HCT116 (cell line): ENCODE results near the gene RAB27B. TPM values are rescaled to one million over a fixed set of nuclear protein-coding genes. Genes with fewer than 3 reads are reported as not detected.

Experiments
- ATAC-seq: fragments of 200-7000 bp; cut with Tn5 transposase; 2 replicates; pipeline ENCODE4 v1.9.1; 2020; ENCODE audit warnings: mild to moderate bottlenecking, moderate library complexity
- BruUV-seq: library from RNA; stranded (reverse); fragments of 400-500 nt; replicated peaks from 2 replicates; lab custom pipeline; 2021; lab: Mats Ljungman, UMichigan
- CTCF ChIA-PET: fragments of 300-600 bp; sonication (Branson Sonifier 250); formaldehyde crosslinking; loops from one replicate; lab custom pipeline; 2021; ENCODE audit warnings: antibody characterized with exemption; lab: Charles Lee
- POLR2A ChIA-PET: fragments of 300-600, 350-600 bp; sonication (Branson Sonifier 250); formaldehyde crosslinking; loops from one replicate; lab custom pipeline; 2021; ENCODE audit warnings: antibody characterized with exemption; lab: Charles Lee
- RAD21 ChIA-PET, 2 experiments: fragments of 300-600 bp; sonication (Branson Sonifier 250); formaldehyde crosslinking; loops; one replicate each; lab custom pipeline; 2023; ENCODE audit warnings: low total read pairs in 2 of 2; ENCODE audit not compliant: uncharacterized antibody in 2 of 2, unreplicated experiment in 2 of 2, low non-redundant PET in 1 of 2; lab: Charles Lee
- DNase-seq: peaks from one replicate; pipeline ENCODE4 v3.0.0-alpha.2; 2010; ENCODE audit warnings: low read depth, low spot score
- H2AFZ ChIP-seq: fragments of 200-600 bp; shearing (Covaris generic), sonication (generic); 2 replicates; pipeline ENCODE4 v1.6.1; 2017; ENCODE audit warnings: low read depth, mixed run types, mixed read lengths, antibody characterized with exemption, low read length; ENCODE audit not compliant: poor library complexity, severe bottlenecking
- H3K27ac ChIP-seq: 2 replicates; pipeline ENCODE4 v1.5.1; 2012; ENCODE audit warnings: low read depth, low read length
- H3K27me3 ChIP-seq: fragments of 200-600 bp; sonication (generic); 2 replicates; pipeline ENCODE4 v1.6.1; 2016; ENCODE audit warnings: mixed run types, low read length, mixed read lengths; ENCODE audit not compliant: insufficient read depth
- H3K36me3 ChIP-seq, 2 experiments: fragments of 200-500 bp in 1 of 2; fragments of 200-600 bp in 1 of 2; sonication (Bioruptor generic) in 1 of 2; sonication (generic) in 1 of 2; 2 replicates each; pipeline versions ENCODE4 v1.5.1 to v1.6.1; 2014 to 2016; ENCODE audit warnings: low read length in 2 of 2, inconsistent platforms in 1 of 2, mixed read lengths in 1 of 2, mixed run types in 1 of 2; ENCODE audit not compliant: insufficient read depth in 2 of 2, control insufficient read depth in 1 of 2
- H3K4me1 ChIP-seq, 2 experiments: fragments of 200-600 bp in 1 of 2; sonication (generic) in 1 of 2; 2 replicates each; pipeline versions ENCODE4 v1.5.1 to v1.6.1; 2012 to 2017; ENCODE audit warnings: low read length in 2 of 2, inconsistent platforms in 1 of 2, mild to moderate bottlenecking in 1 of 2, mixed read lengths in 1 of 2, mixed run types in 1 of 2, moderate library complexity in 1 of 2; ENCODE audit not compliant: insufficient read depth in 2 of 2, control insufficient read depth in 1 of 2
- H3K4me2 ChIP-seq: fragments of 200-600 bp; sonication (generic); 2 replicates; pipeline ENCODE4 v1.6.1; 2017; ENCODE audit warnings: mixed run types, low read length, mixed read lengths
- H3K4me3 ChIP-seq, 2 experiments: fragments of 200-600 bp in 1 of 2; sonication (generic) in 1 of 2; replicated peaks in 1 of 2; 2 replicates each; pipeline ENCODE4 v1.5.1; 2011 to 2016; ENCODE audit warnings: low read length in 2 of 2, control low read depth in 1 of 2, low read depth in 1 of 2, mild to moderate bottlenecking in 1 of 2, mixed read lengths in 1 of 2, mixed run types in 1 of 2
- H3K79me2 ChIP-seq: fragments of 200-600 bp; sonication (generic); 2 replicates; pipeline ENCODE4 v1.6.1; 2017; ENCODE audit warnings: mild to moderate bottlenecking, mixed run types, low read length, moderate library complexity, mixed read lengths; ENCODE audit not compliant: insufficient read depth
- H3K9ac ChIP-seq: fragments of 200-600 bp; sonication (generic); 2 replicates; pipeline ENCODE4 v1.6.1; 2016; ENCODE audit warnings: low read length, mixed read lengths
- H3K9me2 ChIP-seq: fragments of 200-600 bp; sonication (generic), shearing (Covaris generic); 2 replicates; pipeline ENCODE4 v1.6.1; 2017; ENCODE audit warnings: mixed run types, mild to moderate bottlenecking, moderate library complexity; ENCODE audit not compliant: insufficient read depth
- H3K9me3 ChIP-seq, 2 experiments: fragments of 200-500 bp in 1 of 2; fragments of 200-600 bp in 1 of 2; sonication (Bioruptor generic) in 1 of 2; sonication (generic) in 1 of 2; 2 replicates each; pipeline ENCODE4 v1.6.1; 2014 to 2017; ENCODE audit warnings: low read length in 2 of 2, mixed read lengths in 2 of 2, inconsistent platforms in 1 of 2, low read depth in 1 of 2, mild to moderate bottlenecking in 1 of 2, mixed run types in 1 of 2, moderate library complexity in 1 of 2; ENCODE audit not compliant: control insufficient read depth in 1 of 2, insufficient read depth in 1 of 2
- H4K20me1 ChIP-seq: fragments of 200-600 bp; sonication (generic), shearing (Covaris generic); 2 replicates; pipeline ENCODE4 v1.6.1; 2017; ENCODE audit warnings: mixed run types, mild to moderate bottlenecking, moderate library complexity; ENCODE audit not compliant: insufficient read depth
- JUND ChIP-seq: IDR thresholded peaks from 2 replicates; pipeline ENCODE4 v1.6.1; 2012
- SIN3A ChIP-seq: IDR thresholded peaks from 2 replicates; pipeline ENCODE4 v1.6.1; 2012; ENCODE audit warnings: low read depth
- SRF ChIP-seq: IDR thresholded peaks from 2 replicates; pipeline ENCODE4 v1.6.1; 2012; ENCODE audit warnings: low read depth
- YY1 ChIP-seq: IDR thresholded peaks from 2 replicates; pipeline ENCODE4 v1.6.1; 2011; ENCODE audit warnings: low read length, low read depth, moderate library complexity, mild to moderate bottlenecking; ENCODE audit not compliant: insufficient replicate concordance; ENCODE audit errors: extremely low read depth
- intact Hi-C: fragments of 100-400 bp; cut with micrococcal nuclease; formaldehyde crosslinking; loops from 2 replicates; pipeline ENCODE4 v1.10.0; 2022
- total RNA-seq: library from RNA; stranded (reverse); gene quantifications from one replicate; pipeline ENCODE4 v1.2.1, GENCODE V29; 2021; ENCODE audit not compliant: unreplicated experiment
- TF ChIP-seq, protein P1 (sequence below): IDR thresholded peaks from 2 replicates; pipeline ENCODE4 v1.6.1; 2012
- TF ChIP-seq, protein P2 (sequence below): IDR thresholded peaks from 2 replicates; pipeline ENCODE4 v1.6.1; 2011; ENCODE audit warnings: mild to moderate bottlenecking, low read length, moderate library complexity; ENCODE audit not compliant: insufficient replicate concordance; ENCODE audit errors: extremely low read depth
- TF ChIP-seq, protein P3 (sequence below), 3 experiments: fragments of 200-600 bp in 1 of 3; sonication (generic) in 1 of 3; IDR thresholded peaks in 2 of 3; conservative IDR thresholded peaks in 1 of 3; 2 replicates each; pipeline ENCODE4 v1.5.1; 2012 to 2017; ENCODE audit warnings: low read depth in 2 of 3, low read length in 2 of 3, antibody characterized with exemption in 1 of 3, borderline replicate concordance in 1 of 3, control low read depth in 1 of 3, mild to moderate bottlenecking in 1 of 3, mixed read lengths in 1 of 3, mixed run types in 1 of 3, moderate library complexity in 1 of 3; ENCODE audit not compliant: insufficient read depth in 1 of 3

Gene RAB27B
- total RNA-seq, 1 experiment from 2014 or later, result 2.2 TPM

DNA sequence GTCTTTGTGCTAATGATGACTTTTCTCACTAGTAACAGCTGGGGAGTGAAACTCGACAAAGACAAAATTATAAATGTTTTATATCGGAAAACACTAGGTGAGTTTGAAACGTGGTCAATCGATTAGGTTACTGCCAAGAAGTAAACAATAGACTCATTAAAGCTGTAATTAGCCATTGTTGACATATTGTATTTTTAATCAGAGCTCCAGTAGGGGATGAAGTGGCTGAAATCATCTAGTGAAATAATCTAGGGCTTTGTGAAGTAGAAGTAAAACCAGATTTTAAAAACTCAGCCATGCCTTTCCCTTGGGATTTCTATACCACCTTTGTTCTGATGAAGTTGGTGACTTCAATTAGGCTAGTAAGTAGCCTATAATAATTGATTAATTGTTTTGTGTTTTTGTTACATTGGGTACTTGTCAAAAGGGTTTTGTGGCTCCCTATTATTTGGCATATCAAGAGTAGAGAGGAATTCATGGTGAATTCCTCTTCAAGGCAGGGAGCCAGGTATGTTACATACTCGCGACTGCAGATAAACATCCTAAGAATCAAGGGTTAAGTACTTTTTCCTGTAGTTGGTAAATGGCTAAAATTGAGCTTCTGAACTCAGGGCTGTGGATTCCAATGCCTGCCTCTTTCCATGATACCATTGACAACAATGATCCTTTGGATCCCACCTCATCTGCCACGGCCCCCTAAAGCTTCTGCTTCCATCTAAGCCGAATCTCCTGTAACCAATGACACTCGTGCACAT, 31.6 kb downstream of the RAB27B start:
- Histone ChIP-seq H3K36me3 (no peaks in the 10 kb centered on the region), H3K9me2 (no peaks in the 10 kb centered on the region)
- CTCF ChIA-PET, result no interaction called here

More for the DNA sequence above, 31.6 kb downstream of the RAB27B start:
- no TSS peak for BruUV-seq
- Histone ChIP-seq H4K20me1 (no peaks in the 10 kb centered on the region), H3K27me3 (no peaks in the 10 kb centered on the region), H3K79me2 (no peaks in the 10 kb centered on the region), H2AFZ (no peak overlapping the region), H3K27ac (no peak overlapping the region), H3K4me2 (no peak overlapping the region), H3K9ac (no peak overlapping the region), H3K9me3 (no peaks in the 10 kb centered on the region), H3K4me1 (no peaks in the 10 kb centered on the region), H3K4me3 (no peak overlapping the region)
- DNase-seq (no peak), ATAC-seq (no peak)
- intact Hi-C loops, result no loop called here
- POLR2A ChIA-PET, result no interaction called here
- TF ChIP-seq SIN3A, result no peak
- TF ChIP-seq JUND, result no peak
- TF ChIP-seq, protein P1, sequence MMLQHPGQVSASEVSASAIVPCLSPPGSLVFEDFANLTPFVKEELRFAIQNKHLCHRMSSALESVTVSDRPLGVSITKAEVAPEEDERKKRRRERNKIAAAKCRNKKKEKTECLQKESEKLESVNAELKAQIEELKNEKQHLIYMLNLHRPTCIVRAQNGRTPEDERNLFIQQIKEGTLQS, result no peak
- TF ChIP-seq, protein P2, sequence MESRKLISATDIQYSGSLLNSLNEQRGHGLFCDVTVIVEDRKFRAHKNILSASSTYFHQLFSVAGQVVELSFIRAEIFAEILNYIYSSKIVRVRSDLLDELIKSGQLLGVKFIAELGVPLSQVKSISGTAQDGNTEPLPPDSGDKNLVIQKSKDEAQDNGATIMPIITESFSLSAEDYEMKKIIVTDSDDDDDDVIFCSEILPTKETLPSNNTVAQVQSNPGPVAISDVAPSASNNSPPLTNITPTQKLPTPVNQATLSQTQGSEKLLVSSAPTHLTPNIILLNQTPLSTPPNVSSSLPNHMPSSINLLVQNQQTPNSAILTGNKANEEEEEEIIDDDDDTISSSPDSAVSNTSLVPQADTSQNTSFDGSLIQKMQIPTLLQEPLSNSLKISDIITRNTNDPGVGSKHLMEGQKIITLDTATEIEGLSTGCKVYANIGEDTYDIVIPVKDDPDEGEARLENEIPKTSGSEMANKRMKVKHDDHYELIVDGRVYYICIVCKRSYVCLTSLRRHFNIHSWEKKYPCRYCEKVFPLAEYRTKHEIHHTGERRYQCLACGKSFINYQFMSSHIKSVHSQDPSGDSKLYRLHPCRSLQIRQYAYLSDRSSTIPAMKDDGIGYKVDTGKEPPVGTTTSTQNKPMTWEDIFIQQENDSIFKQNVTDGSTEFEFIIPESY, result no peak
- TF ChIP-seq SRF, result no peak
- TF ChIP-seq YY1, result no peak
- TF ChIP-seq, protein P3, sequence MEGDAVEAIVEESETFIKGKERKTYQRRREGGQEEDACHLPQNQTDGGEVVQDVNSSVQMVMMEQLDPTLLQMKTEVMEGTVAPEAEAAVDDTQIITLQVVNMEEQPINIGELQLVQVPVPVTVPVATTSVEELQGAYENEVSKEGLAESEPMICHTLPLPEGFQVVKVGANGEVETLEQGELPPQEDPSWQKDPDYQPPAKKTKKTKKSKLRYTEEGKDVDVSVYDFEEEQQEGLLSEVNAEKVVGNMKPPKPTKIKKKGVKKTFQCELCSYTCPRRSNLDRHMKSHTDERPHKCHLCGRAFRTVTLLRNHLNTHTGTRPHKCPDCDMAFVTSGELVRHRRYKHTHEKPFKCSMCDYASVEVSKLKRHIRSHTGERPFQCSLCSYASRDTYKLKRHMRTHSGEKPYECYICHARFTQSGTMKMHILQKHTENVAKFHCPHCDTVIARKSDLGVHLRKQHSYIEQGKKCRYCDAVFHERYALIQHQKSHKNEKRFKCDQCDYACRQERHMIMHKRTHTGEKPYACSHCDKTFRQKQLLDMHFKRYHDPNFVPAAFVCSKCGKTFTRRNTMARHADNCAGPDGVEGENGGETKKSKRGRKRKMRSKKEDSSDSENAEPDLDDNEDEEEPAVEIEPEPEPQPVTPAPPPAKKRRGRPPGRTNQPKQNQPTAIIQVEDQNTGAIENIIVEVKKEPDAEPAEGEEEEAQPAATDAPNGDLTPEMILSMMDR (IDR thresholded peaks at IDR 0.05 in 2 of 3, conservative IDR thresholded peaks at IDR 0.05 in 1 of 3; ENCODE audit: borderline replicate concordance in 1 of 3, insufficient read depth in 1 of 3, low read depth in 2 of 3, low read length in 2 of 3), result no peak
- RAD21 ChIA-PET, result no interaction called here
